Thoracic aorta (tissue), 2 donors: ENCODE results near the gene S100A10. TPM values are rescaled to one million over a fixed set of nuclear protein-coding genes. Genes with fewer than 3 reads are reported as not detected.

ENCODE experiments used
- ATAC-seq: fragments of 150-250 bp; one replicate; pipeline ENCODE4 v1.8.0; 2017; ENCODE audit warnings: low read depth; ENCODE audit not compliant: insufficient number of reproducible peaks, low FRiP score
- DNase-seq: peaks from one replicate; pipeline ENCODE4 v3.0.0-alpha.2; 2020; ENCODE audit warnings: low spot score
- H3K27ac ChIP-seq, 2 donors: fragments of 200-600 bp; sonication (generic); 1 replicate in 1 of 2; 2 replicates in 1 of 2; pipeline ENCODE4 v1.5.1; 2016; ENCODE audit warnings: mild to moderate bottlenecking in 2 of 2, moderate library complexity in 2 of 2
- H3K27me3 ChIP-seq: fragments of 200-600 bp; sonication (generic); replicated peaks from 2 replicates; pipeline ENCODE4 v1.6.0; 2016; ENCODE audit warnings: mild to moderate bottlenecking; ENCODE audit not compliant: insufficient read depth
- H3K36me3 ChIP-seq: fragments of 200-600 bp; sonication (generic); one replicate; pipeline ENCODE4 v1.5.1; 2016
- H3K4me1 ChIP-seq, 2 donors: fragments of 200-600 bp; sonication (generic); 1 replicate in 1 of 2; 2 replicates in 1 of 2; pipeline versions ENCODE4 v1.5.1 to v1.6.0; 2016; ENCODE audit warnings: low read depth in 2 of 2, mild to moderate bottlenecking in 1 of 2; ENCODE audit not compliant: control insufficient read depth in 1 of 2
- H3K4me3 ChIP-seq: fragments of 200-600 bp; sonication (generic); 2 replicates; pipeline ENCODE4 v1.5.1; 2016; ENCODE audit warnings: mild to moderate bottlenecking
- H3K9me3 ChIP-seq: fragments of 200-600 bp; sonication (generic); 2 replicates; pipeline ENCODE4 v1.5.1; 2016
- total RNA-seq, 2 donors: library from RNA; depleted of rRNA; stranded (reverse); fragments of >200 nt; gene quantifications; one replicate each; pipeline versions ENCODE4 v1.1.0 to v1.2.3, GENCODE V29; 2016
- TF ChIP-seq, protein P1 (sequence below): fragments of 200-600 bp; sonication (generic); IDR thresholded peaks from one replicate; pipeline ENCODE4 v1.5.1; 2019; ENCODE audit warnings: antibody characterized with exemption

The S100A10 gene
- total RNA-seq, 2 donors from 2014 or later, result 47.0 to 107 TPM

DNA sequence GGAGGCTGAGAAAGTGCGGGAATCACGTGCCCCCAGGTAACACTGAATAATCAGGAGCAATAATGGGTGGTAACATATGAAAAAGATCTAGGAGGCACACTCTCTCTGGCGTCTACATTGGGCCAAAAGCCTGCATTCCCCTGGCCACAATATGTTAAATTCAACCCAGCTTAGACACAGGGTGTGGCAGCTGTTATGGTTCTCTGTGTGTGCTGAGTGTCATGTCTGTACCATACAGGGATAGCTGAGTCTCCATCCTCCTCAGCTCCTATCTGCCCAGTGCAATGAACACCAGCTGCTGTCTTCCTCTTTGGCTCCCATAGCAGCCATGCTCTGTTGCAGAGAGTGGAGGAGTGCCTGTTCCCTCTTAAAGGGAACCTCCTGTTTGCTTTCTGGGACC, 28.8 kb upstream of the S100A10 start:
- H3K27ac ChIP-seq, result no peak overlapping the region
- no peaks in the 10 kb centered on the region for H3K4me1 ChIP-seq
- H3K4me3 ChIP-seq, result no peak overlapping the region
- no peaks in the 10 kb centered on the region for H3K9me3 ChIP-seq
- no peaks in the 10 kb centered on the region for H3K36me3 ChIP-seq
- ATAC-seq (no peak), DNase-seq (no peak)
- TF ChIP-seq, protein P1, sequence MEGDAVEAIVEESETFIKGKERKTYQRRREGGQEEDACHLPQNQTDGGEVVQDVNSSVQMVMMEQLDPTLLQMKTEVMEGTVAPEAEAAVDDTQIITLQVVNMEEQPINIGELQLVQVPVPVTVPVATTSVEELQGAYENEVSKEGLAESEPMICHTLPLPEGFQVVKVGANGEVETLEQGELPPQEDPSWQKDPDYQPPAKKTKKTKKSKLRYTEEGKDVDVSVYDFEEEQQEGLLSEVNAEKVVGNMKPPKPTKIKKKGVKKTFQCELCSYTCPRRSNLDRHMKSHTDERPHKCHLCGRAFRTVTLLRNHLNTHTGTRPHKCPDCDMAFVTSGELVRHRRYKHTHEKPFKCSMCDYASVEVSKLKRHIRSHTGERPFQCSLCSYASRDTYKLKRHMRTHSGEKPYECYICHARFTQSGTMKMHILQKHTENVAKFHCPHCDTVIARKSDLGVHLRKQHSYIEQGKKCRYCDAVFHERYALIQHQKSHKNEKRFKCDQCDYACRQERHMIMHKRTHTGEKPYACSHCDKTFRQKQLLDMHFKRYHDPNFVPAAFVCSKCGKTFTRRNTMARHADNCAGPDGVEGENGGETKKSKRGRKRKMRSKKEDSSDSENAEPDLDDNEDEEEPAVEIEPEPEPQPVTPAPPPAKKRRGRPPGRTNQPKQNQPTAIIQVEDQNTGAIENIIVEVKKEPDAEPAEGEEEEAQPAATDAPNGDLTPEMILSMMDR, result no peak
- no peaks in the 10 kb centered on the region for H3K27me3 ChIP-seq

GRCh38 chr1:152021569-152021968, 27.9 kb upstream of the S100A10 start:
- Histone ChIP-seq H3K36me3 (no peaks in the 10 kb centered on the region), H3K27me3 (no peaks in the 10 kb centered on the region), H3K4me1 (no peaks in the 10 kb centered on the region), H3K27ac (no peak overlapping the region), H3K9me3 (no peaks in the 10 kb centered on the region), H3K4me3 (no peak overlapping the region)
- ATAC-seq (no peak), DNase-seq (no peak)
- TF ChIP-seq, protein P1, result no peak

DNA sequence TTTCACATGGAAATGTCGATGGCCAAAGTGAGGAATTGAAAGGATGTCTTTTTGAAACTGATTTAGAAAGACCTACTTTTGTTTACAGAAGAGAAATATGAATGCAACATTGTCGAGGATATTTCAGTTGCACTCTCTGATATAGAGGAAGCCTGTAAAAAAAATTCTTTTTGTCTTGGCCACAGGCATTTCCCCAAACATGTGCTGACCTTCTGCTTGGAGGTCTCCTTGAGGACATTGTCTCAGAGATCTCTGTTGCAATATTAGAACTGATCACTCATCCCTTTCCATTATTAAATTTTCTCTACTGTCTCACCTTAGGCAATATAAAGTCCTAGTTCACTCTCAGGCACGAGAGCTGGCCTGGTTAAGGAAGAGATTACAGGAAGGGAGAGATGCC, 27.2 kb upstream of the S100A10 start:
- DNase-seq (no peak), ATAC-seq (no peak)
- Histone ChIP-seq H3K27ac (no peak overlapping the region), H3K4me1 (no peaks in the 10 kb centered on the region), H3K4me3 (no peak overlapping the region), H3K27me3 (no peaks in the 10 kb centered on the region), H3K9me3 (no peaks in the 10 kb centered on the region), H3K36me3 (no peaks in the 10 kb centered on the region)
- TF ChIP-seq, protein P1, result no peak

- H3K4me3 ChIP-seq, result no peak overlapping the region
- no peaks in the 10 kb centered on the region for H3K4me1 ChIP-seq
- no peaks in the 10 kb centered on the region for H3K9me3 ChIP-seq
- no peaks in the 10 kb centered on the region for H3K36me3 ChIP-seq
- no peaks in the 10 kb centered on the region for H3K27me3 ChIP-seq
- TF ChIP-seq, protein P1, result no peak
- H3K27ac ChIP-seq, result no peak overlapping the region
- ATAC-seq, result no peak
- DNase-seq, result no peak
These were observed 24.9 kb upstream of the S100A10 start for GRCh38 chr1:152018537-152018936.

- Histone ChIP-seq H3K27ac (no peak overlapping the region), H3K4me1 (no peaks in the 10 kb centered on the region), H3K9me3 (no peaks in the 10 kb centered on the region), H3K4me3 (no peak overlapping the region), H3K36me3 (no peaks in the 10 kb centered on the region), H3K27me3 (no peaks in the 10 kb centered on the region)
- no peak for ATAC-seq
- TF ChIP-seq, protein P1, result no peak
- DNase-seq, result no peak
These were observed 22.1 kb upstream of the S100A10 start for GRCh38 chr1:152015766-152016165.
